Kidney (tissue), 14 donors: ENCODE measurements around the gene PADI3. TPM values are rescaled to one million over a fixed set of nuclear protein-coding genes. Genes with fewer than 3 reads are reported as not detected.

Experiments used
- DNase-seq, 5 donors: peaks; one replicate each; pipeline ENCODE4 v3.0.0-alpha.2; 2013 to 2020
- FAIRE-seq: peaks from 2 replicates; lab custom pipeline; 2012; peaks lifted over from hg19 to GRCh38; lab: Jason Lieb, UNC
- H3K27ac ChIP-seq, 2 donors: one replicate each; pipeline ENCODE4 v1.7.0; 2013; ENCODE audit warnings: low read depth in 2 of 2, low read length in 2 of 2, inconsistent platforms in 1 of 2
- H3K27me3 ChIP-seq: one replicate; pipeline ENCODE4 v1.7.1; 2013; ENCODE audit warnings: low read length, inconsistent platforms; ENCODE audit not compliant: control insufficient read depth, insufficient read depth
- H3K36me3 ChIP-seq, 3 donors: one replicate each; pipeline versions ENCODE4 v1.7.0 to v1.7.1; 2013; ENCODE audit warnings: low read length in 3 of 3, control low read depth in 1 of 3, inconsistent platforms in 1 of 3; ENCODE audit not compliant: insufficient read depth in 3 of 3, control insufficient read depth in 2 of 3
- H3K4me1 ChIP-seq, 3 donors: one replicate each; pipeline versions ENCODE4 v1.7.0 to v1.7.1; 2013; ENCODE audit warnings: low read length in 3 of 3, inconsistent platforms in 1 of 3, low read depth in 1 of 3; ENCODE audit not compliant: control insufficient read depth in 2 of 3, insufficient read depth in 2 of 3
- H3K4me3 ChIP-seq, 3 donors: one replicate each; pipeline versions ENCODE4 v1.7.0 to v1.8.1; 2013; ENCODE audit warnings: low read length in 3 of 3, control low read depth in 1 of 3, inconsistent platforms in 1 of 3
- H3K9ac ChIP-seq, 3 donors: one replicate each; pipeline versions ENCODE4 v1.7.0 to v1.7.1; 2013; ENCODE audit warnings: low read length in 3 of 3, control low read depth in 1 of 3, inconsistent platforms in 1 of 3
- H3K9me3 ChIP-seq, 3 donors: one replicate each; pipeline versions ENCODE4 v1.7.0 to v1.7.1; 2013; ENCODE audit warnings: low read length in 3 of 3, control low read depth in 1 of 3, inconsistent platforms in 1 of 3; ENCODE audit not compliant: control insufficient read depth in 2 of 3, insufficient read depth in 1 of 3
- intact Hi-C: fragments of 100-400 bp; cut with DNase I; formaldehyde crosslinking; loops from one replicate; pipeline ENCODE4 v1.11.1; 2022
- polyA plus RNA-seq: library from polyadenylated mRNA; stranded (reverse); fragments of 350-450 nt; fragmentation: Illumina TruSeq; extraction: RNeasy Lipid Tissue Mini Kit (QIAGEN cat#74804); gene quantifications from one replicate; pipeline ENCODE4 v1.2.3, GENCODE V29; 2014; ENCODE audit warnings: low read depth, low replicate concordance; ENCODE audit not compliant: insufficient read depth
- total RNA-seq: library from RNA; stranded (reverse); fragmentation: NEBNext Ultra II Directional; extraction: Animal tissue kit (Norgen Biotek cat#: 25700); gene quantifications from one replicate; pipeline ENCODE4 v1.2.1, GENCODE V29; 2021
- TF ChIP-seq, protein P1 (sequence below): IDR thresholded peaks from 3 replicates; pipeline ENCODE4 v1.5.1; 2012; ENCODE audit warnings: mild to moderate bottlenecking, moderate library complexity, borderline replicate concordance; ENCODE audit not compliant: insufficient read depth; ENCODE audit errors: extremely low read depth
- donor health status: control.
- donor health status: control.
- donor health status: control.
- donor health status: control.
- donor health status: control.
- donor health status: DM: yes; HTN: yes; CAD: no.
- donor health status: Normal renal cell carcinoma (clear cell type).

PADI3 gene
- total and polyA plus RNA-seq, 2 donors from 2014 or later: not detected

GRCh38 chr1:17216078-17216477 lies 32.8 kb upstream of the PADI3 start:
- H3K9ac ChIP-seq: no peak overlapping the region
- no peak overlapping the region for H3K27ac ChIP-seq
- intact Hi-C loops: no loop called here
- TF ChIP-seq, protein P1, sequence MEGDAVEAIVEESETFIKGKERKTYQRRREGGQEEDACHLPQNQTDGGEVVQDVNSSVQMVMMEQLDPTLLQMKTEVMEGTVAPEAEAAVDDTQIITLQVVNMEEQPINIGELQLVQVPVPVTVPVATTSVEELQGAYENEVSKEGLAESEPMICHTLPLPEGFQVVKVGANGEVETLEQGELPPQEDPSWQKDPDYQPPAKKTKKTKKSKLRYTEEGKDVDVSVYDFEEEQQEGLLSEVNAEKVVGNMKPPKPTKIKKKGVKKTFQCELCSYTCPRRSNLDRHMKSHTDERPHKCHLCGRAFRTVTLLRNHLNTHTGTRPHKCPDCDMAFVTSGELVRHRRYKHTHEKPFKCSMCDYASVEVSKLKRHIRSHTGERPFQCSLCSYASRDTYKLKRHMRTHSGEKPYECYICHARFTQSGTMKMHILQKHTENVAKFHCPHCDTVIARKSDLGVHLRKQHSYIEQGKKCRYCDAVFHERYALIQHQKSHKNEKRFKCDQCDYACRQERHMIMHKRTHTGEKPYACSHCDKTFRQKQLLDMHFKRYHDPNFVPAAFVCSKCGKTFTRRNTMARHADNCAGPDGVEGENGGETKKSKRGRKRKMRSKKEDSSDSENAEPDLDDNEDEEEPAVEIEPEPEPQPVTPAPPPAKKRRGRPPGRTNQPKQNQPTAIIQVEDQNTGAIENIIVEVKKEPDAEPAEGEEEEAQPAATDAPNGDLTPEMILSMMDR: no peak
- no peaks in the 10 kb centered on the region for H3K36me3 ChIP-seq
- H3K9me3 ChIP-seq: no peaks in the 10 kb centered on the region
- DNase-seq: no peak
- no peaks in the 10 kb centered on the region for H3K4me1 ChIP-seq
- no peak overlapping the region for H3K4me3 ChIP-seq
- no peak for FAIRE-seq
- no peaks in the 10 kb centered on the region for H3K27me3 ChIP-seq

DNA sequence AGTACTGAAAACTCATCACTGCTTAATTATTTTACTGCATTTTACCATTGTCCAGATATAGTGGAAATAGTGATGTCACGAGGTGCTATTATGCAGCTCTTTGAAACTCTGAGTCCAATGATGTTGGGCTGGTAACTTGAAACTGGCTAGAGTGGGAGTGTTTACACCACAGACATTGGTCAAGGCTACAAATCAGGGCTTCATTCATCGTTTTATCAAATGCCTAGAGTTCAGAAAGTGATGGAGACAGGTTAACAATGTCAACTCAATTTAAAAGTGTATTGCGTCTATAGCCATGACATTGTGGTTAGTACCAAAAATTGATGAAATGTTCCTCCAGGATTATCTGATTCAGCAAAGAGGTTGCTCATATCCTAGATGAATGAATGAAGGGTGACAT lies 31.3 kb upstream of the PADI3 start:
- Histone ChIP-seq H3K4me1 (no peaks in the 10 kb centered on the region), H3K9ac (no peak overlapping the region), H3K36me3 (no peaks in the 10 kb centered on the region), H3K4me3 (no peak overlapping the region), H3K27ac (no peak overlapping the region), H3K9me3 (no peaks in the 10 kb centered on the region), H3K27me3 (no peaks in the 10 kb centered on the region)
- intact Hi-C loops: no loop called here
- TF ChIP-seq, protein P1: no peak
- FAIRE-seq: no peak
- no peak for DNase-seq

DNA sequence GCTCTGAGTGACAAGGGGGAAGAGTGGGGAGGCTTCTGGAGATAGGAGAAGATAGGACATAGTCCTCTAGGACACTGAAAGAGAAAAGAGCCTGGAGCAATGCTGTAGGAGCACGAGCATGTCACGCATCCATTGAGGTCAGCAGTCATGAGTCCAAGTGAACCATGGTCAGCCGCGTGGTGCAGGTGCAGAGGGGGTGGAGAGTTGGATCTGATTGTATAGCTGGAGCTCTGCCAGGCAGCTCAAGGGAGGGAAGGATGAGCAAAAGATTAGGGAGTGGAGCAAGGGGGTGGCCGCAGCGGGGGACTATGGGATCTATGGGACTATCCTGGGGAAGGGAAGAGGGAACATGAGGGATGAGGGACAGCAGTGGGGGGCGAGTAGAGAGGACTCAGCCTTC lies 30.0 kb upstream of the PADI3 start:
- no peaks in the 10 kb centered on the region for H3K27me3 ChIP-seq
- no peak for DNase-seq
- TF ChIP-seq, protein P1: no peak
- no peaks in the 10 kb centered on the region for H3K9me3 ChIP-seq
- H3K4me3 ChIP-seq: no peak overlapping the region
- H3K4me1 ChIP-seq: no peaks in the 10 kb centered on the region
- H3K36me3 ChIP-seq: no peaks in the 10 kb centered on the region
- no peak overlapping the region for H3K27ac ChIP-seq
- intact Hi-C loops: no loop called here
- FAIRE-seq: no peak
- no peak overlapping the region for H3K9ac ChIP-seq

DNA sequence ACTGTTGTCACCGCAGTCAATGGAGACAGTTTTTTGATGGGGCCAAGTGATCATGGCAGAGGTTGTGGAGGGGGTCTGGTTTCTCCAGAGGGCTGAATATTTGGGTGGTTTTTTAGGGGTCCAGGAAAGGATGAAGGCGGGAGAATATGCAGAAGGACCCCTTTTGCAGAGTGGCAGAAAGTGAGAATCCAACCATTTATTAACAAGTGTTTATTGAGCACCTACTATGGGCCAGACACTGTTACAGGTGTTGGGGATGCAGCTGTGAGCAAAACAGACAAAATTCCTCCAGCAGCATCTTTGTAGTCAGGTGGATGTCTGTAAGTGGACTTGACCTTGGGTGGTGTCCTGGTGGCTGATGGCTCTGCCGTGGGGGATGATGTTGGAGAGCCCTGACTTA lies 28.6 kb upstream of the PADI3 start:
- Histone ChIP-seq H3K4me3 (no peak overlapping the region), H3K36me3 (no peaks in the 10 kb centered on the region), H3K4me1 (no peaks in the 10 kb centered on the region), H3K27ac (no peak overlapping the region), H3K9ac (no peak overlapping the region), H3K27me3 (no peaks in the 10 kb centered on the region), H3K9me3 (no peaks in the 10 kb centered on the region)
- DNase-seq (no peak), FAIRE-seq (no peak)
- intact Hi-C loops: no loop called here
- TF ChIP-seq, protein P1: no peak
